GM12864 (cell line): ENCODE results near the gene MPP3.

Experiments used
- DNase-seq: peaks from one replicate; pipeline ENCODE4 v3.0.0-alpha.2; 2011; ENCODE audit warnings: low read depth
- H3K4me3 ChIP-seq: 2 replicates; pipeline ENCODE4 v1.5.1; 2011; ENCODE audit warnings: mild to moderate bottlenecking, low read depth, low read length, control low read depth
- TF ChIP-seq, protein P1 (sequence below): IDR thresholded peaks from 2 replicates; pipeline ENCODE4 v1.5.1; 2011; ENCODE audit warnings: low read depth, mild to moderate bottlenecking, moderate library complexity, low read length, control low read depth, inconsistent platforms; ENCODE audit errors: missing control alignments

The MPP3 gene

GRCh38 chr17:43825567-43825966 lies 7.4 kb downstream of the MPP3 start:
- no peak for DNase-seq
- TF ChIP-seq, protein P1, sequence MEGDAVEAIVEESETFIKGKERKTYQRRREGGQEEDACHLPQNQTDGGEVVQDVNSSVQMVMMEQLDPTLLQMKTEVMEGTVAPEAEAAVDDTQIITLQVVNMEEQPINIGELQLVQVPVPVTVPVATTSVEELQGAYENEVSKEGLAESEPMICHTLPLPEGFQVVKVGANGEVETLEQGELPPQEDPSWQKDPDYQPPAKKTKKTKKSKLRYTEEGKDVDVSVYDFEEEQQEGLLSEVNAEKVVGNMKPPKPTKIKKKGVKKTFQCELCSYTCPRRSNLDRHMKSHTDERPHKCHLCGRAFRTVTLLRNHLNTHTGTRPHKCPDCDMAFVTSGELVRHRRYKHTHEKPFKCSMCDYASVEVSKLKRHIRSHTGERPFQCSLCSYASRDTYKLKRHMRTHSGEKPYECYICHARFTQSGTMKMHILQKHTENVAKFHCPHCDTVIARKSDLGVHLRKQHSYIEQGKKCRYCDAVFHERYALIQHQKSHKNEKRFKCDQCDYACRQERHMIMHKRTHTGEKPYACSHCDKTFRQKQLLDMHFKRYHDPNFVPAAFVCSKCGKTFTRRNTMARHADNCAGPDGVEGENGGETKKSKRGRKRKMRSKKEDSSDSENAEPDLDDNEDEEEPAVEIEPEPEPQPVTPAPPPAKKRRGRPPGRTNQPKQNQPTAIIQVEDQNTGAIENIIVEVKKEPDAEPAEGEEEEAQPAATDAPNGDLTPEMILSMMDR, result no peak
- H3K4me3 ChIP-seq, result no peak overlapping the region

GRCh38 chr17:43823350-43824084 lies 9.4 kb downstream of the MPP3 start:
- no peak for DNase-seq
- TF ChIP-seq, protein P1, result no peak
- H3K4me3 ChIP-seq, result no peak overlapping the region

DNA sequence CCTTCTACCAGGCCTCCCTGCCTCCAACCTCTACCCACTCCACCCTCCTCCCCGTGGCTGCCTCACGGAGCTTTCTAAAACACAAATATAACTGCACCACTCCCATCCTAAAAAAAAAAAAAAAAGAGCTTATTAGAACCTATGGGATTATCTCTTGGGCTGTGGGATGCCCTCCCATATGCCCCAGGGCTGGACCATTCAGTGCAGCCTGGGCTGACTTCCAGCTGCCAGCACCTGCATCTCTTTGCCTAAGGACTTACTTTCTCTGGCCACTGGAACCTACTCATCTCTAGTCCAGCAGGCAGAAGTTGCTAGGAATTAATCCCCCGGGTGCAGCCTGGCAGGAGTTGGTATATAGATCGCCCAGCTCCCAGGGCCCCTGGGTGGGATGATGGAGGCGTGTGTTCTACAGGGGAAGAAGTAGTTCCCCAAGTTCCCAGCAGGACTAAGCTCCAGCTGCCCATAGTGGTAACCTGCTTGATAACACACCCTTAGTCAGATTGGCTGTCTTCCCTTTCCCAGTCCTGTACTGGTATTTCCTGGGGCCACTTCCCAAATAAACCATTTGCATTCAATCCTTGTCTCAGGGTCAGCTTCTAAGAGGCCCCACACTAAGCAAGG lies 10.3 kb downstream of the MPP3 start:
- H3K4me3 ChIP-seq, result no peak overlapping the region
- TF ChIP-seq, protein P1, result no peak
- no peak for DNase-seq

- TF ChIP-seq, protein P1, result no peak
- no peak for DNase-seq
- no peak overlapping the region for H3K4me3 ChIP-seq
These were observed 12.2 kb downstream of the MPP3 start for GRCh38 chr17:43820759-43821158.

DNA sequence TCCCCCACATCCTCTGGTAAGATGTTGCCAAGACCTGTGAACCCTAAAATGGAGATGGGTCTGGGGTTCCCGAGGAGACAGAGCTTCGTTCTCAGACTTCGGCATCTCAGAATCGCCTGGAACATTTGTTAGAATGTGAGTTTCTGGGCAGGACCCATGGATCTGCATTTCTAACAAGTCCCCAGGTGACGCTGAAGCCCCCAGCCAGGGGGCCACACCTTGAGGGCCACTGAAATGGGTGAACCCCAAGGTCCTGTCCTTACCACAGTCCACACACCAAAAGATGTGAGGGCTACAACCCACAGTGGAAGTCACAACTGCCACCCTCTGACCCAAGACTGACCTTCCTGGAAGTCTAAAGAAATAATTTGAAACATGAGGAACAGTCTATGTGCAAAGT lies 14.0 kb downstream of the MPP3 start:
- TF ChIP-seq, protein P1, result no peak
- H3K4me3 ChIP-seq, result no peak overlapping the region

DNA sequence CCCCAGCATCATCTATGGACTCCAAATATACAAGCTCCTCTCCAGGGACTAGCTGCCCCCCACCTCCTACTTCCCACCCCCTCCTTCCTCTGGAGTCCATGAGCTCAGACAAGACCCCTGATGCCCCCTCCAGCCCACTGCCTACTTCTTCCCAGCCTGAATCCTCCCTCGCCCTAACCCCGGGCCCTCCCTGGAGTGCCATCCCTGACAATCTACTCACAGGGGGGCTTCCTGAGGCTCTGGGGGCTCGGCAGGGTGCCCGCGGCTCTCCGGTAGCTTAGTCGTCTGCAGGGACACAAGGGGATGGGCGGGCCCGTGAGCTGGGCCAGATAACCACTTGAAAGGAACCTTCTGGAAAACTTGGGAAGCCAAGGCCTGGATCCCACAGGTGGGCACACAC lies 15.1 kb downstream of the MPP3 start:
- no peak overlapping the region for H3K4me3 ChIP-seq
- DNase-seq, result no peak
- TF ChIP-seq, protein P1, result no peak

More for the DNA sequence above, 14.0 kb downstream of the MPP3 start:
- no peak for DNase-seq
